Hepatocyte (in vitro differentiated cells): ENCODE data around the gene INPP5B. TPM values are rescaled to one million over a fixed set of nuclear protein-coding genes. Genes with fewer than 3 reads are reported as not detected.
"Not testable (repeated sequence)": the region's sequence is repeated elsewhere in the genome, so short reads cannot be mapped to it uniquely, and the experiment has no call there.

Experiments used
- DNase-seq: peaks from one replicate; pipeline ENCODE4 v3.0.0-alpha.2; 2016; ENCODE audit warnings: low spot score
- H2AFZ ChIP-seq: fragments of 200-600 bp; sonication (generic); 2 replicates; pipeline ENCODE4 v1.6.0; 2016; ENCODE audit warnings: antibody characterized with exemption, mild to moderate bottlenecking
- H3K27ac ChIP-seq: fragments of 200-600 bp; sonication (generic); 2 replicates; pipeline ENCODE4 v1.5.1; 2016; ENCODE audit warnings: mild to moderate bottlenecking
- H3K27me3 ChIP-seq: fragments of 200-600 bp; sonication (generic); 2 replicates; pipeline ENCODE4 v1.6.1; 2016
- H3K36me3 ChIP-seq: fragments of 200-600 bp; sonication (generic); replicated peaks from 2 replicates; pipeline ENCODE4 v1.5.1; 2016; ENCODE audit warnings: low read depth; ENCODE audit not compliant: insufficient read depth
- H3K4me1 ChIP-seq: fragments of 200-600 bp; sonication (generic); 2 replicates; pipeline ENCODE4 v1.5.1; 2016; ENCODE audit warnings: mild to moderate bottlenecking, moderate library complexity; ENCODE audit not compliant: insufficient read depth
- H3K4me2 ChIP-seq: fragments of 200-600 bp; sonication (generic); 2 replicates; pipeline ENCODE4 v1.6.0; 2016
- H3K4me3 ChIP-seq: fragments of 200-600 bp; sonication (generic); 2 replicates; pipeline ENCODE4 v1.5.1; 2016; ENCODE audit warnings: mild to moderate bottlenecking
- H3K79me2 ChIP-seq: fragments of 200-600 bp; sonication (generic); 2 replicates; pipeline ENCODE4 v1.6.0; 2017; ENCODE audit warnings: mild to moderate bottlenecking
- H3K9me2 ChIP-seq: fragments of 200-600 bp; sonication (generic); replicated peaks from 2 replicates; pipeline ENCODE4 v1.6.0; 2017; ENCODE audit warnings: mild to moderate bottlenecking; ENCODE audit not compliant: insufficient read depth
- H3K9me3 ChIP-seq: fragments of 200-600 bp; sonication (generic); 2 replicates; pipeline ENCODE4 v1.5.1; 2016; ENCODE audit warnings: low read depth, mild to moderate bottlenecking
- H4K20me1 ChIP-seq: fragments of 200-600 bp; sonication (generic); 2 replicates; pipeline ENCODE4 v1.6.0; 2016; ENCODE audit warnings: mild to moderate bottlenecking; ENCODE audit not compliant: insufficient read depth, poor library complexity, severe bottlenecking
- CTCF ChIP-seq: fragments of 200-600 bp; sonication (generic); IDR thresholded peaks from 2 replicates; pipeline ENCODE4 v1.5.1; 2016; ENCODE audit warnings: antibody characterized with exemption, mild to moderate bottlenecking; ENCODE audit not compliant: poor library complexity
- EZH2 ChIP-seq: fragments of 200-600 bp; sonication (generic); IDR thresholded peaks from 2 replicates; pipeline ENCODE4 v1.6.1; 2016; ENCODE audit warnings: antibody characterized with exemption, mild to moderate bottlenecking, borderline replicate concordance
- EZH2phosphoT487 ChIP-seq: fragments of 200-600 bp; sonication (generic); IDR thresholded peaks from one replicate; pipeline ENCODE4 v1.6.1; 2018; ENCODE audit warnings: antibody characterized with exemption, mild to moderate bottlenecking, low read depth, moderate library complexity; ENCODE audit not compliant: unreplicated experiment, severe bottlenecking
- WGBS: methylation state at CpG from one replicate; pipeline ENCODE4 v1.1.6; 2016; ENCODE audit warnings: low lambda C conversion rate; ENCODE audit errors: missing lambda C conversion rate; 5-methylcytosine and 5-hydroxymethylcytosine counted together
- polyA plus RNA-seq: library from polyadenylated mRNA; unstranded; fragments of >200 nt; fragmentation: Nextera tagmentation; extraction: Ambion mirVana; gene quantifications from 2 replicates; pipeline ENCODE4 v1.2.1, GENCODE V29; 2016
- total RNA-seq: library from RNA; depleted of rRNA; stranded (reverse); fragments of >200 nt; gene quantifications from 2 replicates; pipeline ENCODE4 v1.2.3, GENCODE V29; 2014

INPP5B gene
- total and polyA plus RNA-seq, 2 experiments from 2014 or later = 9.3 to 18.3 TPM

- Histone ChIP-seq H3K27ac (peak overlapping the region; percentile 24), H3K36me3 (no peaks in the 10 kb centered on the region), H3K4me1 (no peaks in the 10 kb centered on the region), H3K4me3 (no peak overlapping the region), H4K20me1 (no peaks in the 10 kb centered on the region), H3K9me3 (no peaks in the 10 kb centered on the region), H3K9me2 (no peaks in the 10 kb centered on the region), H3K79me2 (peaks cover 7% of the 10 kb centered on the region), H2AFZ (no peak overlapping the region), H3K4me2 (no peak overlapping the region), H3K27me3 (no peaks in the 10 kb centered on the region)
- 96% methylated on average over 5 of the region's 5 CpGs for WGBS
- no peak for DNase-seq
- TF ChIP-seq EZH2phosphoT487 (no peak), EZH2 (no peak), CTCF (no peak)
Observed at GRCh38 chr1:37974567-37974966, 27.7 kb upstream of the INPP5B start.

GRCh38 chr1:37973684-37974083 lies 26.8 kb upstream of the INPP5B start:
- not testable (repeated sequence) for H3K79me2 ChIP-seq, H3K4me2 ChIP-seq, H2AFZ ChIP-seq, DNase-seq, H4K20me1 ChIP-seq, H3K27me3 ChIP-seq, H3K9me3 ChIP-seq, H3K9me2 ChIP-seq, H3K4me1 ChIP-seq, H3K36me3 ChIP-seq, H3K27ac ChIP-seq, H3K4me3 ChIP-seq
- WGBS = 95% methylated on average over 5 of the region's 5 CpGs

- DNase-seq = no peak
- Histone ChIP-seq H3K9me3 (no peaks in the 10 kb centered on the region), H3K27me3 (no peaks in the 10 kb centered on the region), H3K9me2 (no peaks in the 10 kb centered on the region), H3K36me3 (no peaks in the 10 kb centered on the region), H4K20me1 (no peaks in the 10 kb centered on the region), H3K79me2 (no peaks in the 10 kb centered on the region), H2AFZ (no peak overlapping the region), H3K27ac (no peak overlapping the region), H3K4me3 (no peak overlapping the region), H3K4me2 (no peak overlapping the region), H3K4me1 (no peaks in the 10 kb centered on the region)
- WGBS = 96% methylated on average over 4 of the region's 4 CpGs
- TF ChIP-seq EZH2 = no peak
- no peak for TF ChIP-seq EZH2phosphoT487
- TF ChIP-seq CTCF = no peak
Observed at GRCh38 chr1:37965301-37965700, 18.4 kb upstream of the INPP5B start.

- not testable (repeated sequence) for H3K27ac ChIP-seq, H3K4me1 ChIP-seq, H2AFZ ChIP-seq, H3K9me2 ChIP-seq, H3K4me3 ChIP-seq, H3K79me2 ChIP-seq, DNase-seq, H4K20me1 ChIP-seq, H3K27me3 ChIP-seq, H3K9me3 ChIP-seq, H3K4me2 ChIP-seq, H3K36me3 ChIP-seq
- 90% methylated on average over 12 of the region's 12 CpGs for WGBS
Observed at GRCh38 chr1:37964106-37964505, 17.3 kb upstream of the INPP5B start.

GRCh38 chr1:37958690-37959089 lies 11.8 kb upstream of the INPP5B start:
- H3K9me2 ChIP-seq = no peaks in the 10 kb centered on the region
- no peaks in the 10 kb centered on the region for H3K27me3 ChIP-seq
- H3K4me2 ChIP-seq = no peak overlapping the region
- H3K4me1 ChIP-seq = peaks cover 6% of the 10 kb centered on the region
- H3K27ac ChIP-seq = no peak overlapping the region
- H2AFZ ChIP-seq = no peak overlapping the region
- TF ChIP-seq EZH2phosphoT487 (no peak), CTCF (no peak)
- no peaks in the 10 kb centered on the region for H3K9me3 ChIP-seq
- WGBS = 89% methylated on average over 2 of the region's 2 CpGs
- no peak overlapping the region for H3K4me3 ChIP-seq
- H3K36me3 ChIP-seq = no peaks in the 10 kb centered on the region
- no peaks in the 10 kb centered on the region for H3K79me2 ChIP-seq
- H4K20me1 ChIP-seq = no peaks in the 10 kb centered on the region
- no peak for DNase-seq
